Stomach (tissue), 4 donors: ENCODE measurements around the gene CTAG1B.

Source experiments
- EP300 ChIP-seq: sonication (generic); formaldehyde crosslinking; IDR thresholded peaks from one replicate; pipeline ENCODE4 v1.6.1; 2017; ENCODE audit warnings: antibody characterized with exemption
- POLR2A ChIP-seq, 4 donors: fragments of 450-650 bp; IDR thresholded peaks; one replicate each; pipeline ENCODE4 v1.6.1; 2016; ENCODE audit warnings: antibody characterized with exemption in 4 of 4, control low read depth in 2 of 4, mild to moderate bottlenecking in 1 of 4, moderate library complexity in 1 of 4
- TF ChIP-seq, protein P1 (sequence below), 7 experiments: fragments of 450-650 bp in 4 of 7; fragments of 200-600 bp in 3 of 7; sonication (generic) in 3 of 7; IDR thresholded peaks; one replicate each; pipeline ENCODE4 v1.5.1; 2016 to 2019; ENCODE audit warnings: antibody characterized with exemption in 7 of 7, control low read depth in 2 of 7, mild to moderate bottlenecking in 1 of 7

DNA sequence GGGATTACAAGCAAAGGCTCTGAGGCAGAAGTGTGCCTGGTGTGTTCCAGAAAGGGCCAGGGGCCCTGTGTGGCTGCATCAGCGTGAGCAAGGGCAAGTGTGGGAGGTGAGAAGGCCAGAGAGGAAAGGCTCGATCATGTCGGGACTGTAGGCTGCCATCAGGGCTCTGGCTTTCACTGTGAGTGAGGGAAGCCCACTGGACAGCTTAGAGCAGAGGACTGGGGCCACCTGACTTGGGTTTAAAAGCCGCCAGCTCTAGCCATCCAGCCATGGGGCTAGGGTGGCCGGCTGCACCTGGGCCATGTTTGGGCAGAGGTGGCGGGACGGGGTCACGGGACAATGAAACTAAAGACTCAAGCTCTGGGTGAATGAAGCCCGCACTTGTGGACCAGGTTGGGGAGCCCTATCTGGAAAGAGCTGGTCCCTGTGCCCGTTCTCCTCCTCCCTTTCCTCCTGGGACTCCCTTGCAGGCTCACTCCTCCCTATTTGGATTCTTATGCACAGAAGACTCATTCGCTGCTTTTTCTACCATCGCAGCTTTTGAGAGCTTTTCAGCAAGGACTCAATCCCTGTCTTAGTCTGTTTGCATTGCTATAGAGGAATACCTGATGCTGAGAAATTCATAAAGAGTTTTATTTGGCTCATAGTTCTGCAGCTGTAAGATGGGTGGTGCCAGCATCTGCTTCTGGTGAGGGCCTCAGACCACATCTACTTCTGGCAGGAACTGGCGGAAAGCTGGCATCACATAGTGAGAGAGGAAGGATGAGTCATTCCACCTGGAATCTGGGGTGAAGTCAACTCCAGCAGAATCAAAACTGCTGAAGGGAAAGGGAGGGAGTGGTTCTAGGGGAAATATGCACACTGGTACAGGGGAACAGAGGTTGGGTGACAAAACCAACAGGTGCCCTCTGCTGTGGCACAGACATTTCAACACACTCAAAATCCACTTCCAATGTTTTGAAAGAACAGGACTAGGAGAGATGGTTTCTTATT lies 15.3 kb downstream of the CTAG1B start:
- TF ChIP-seq, protein P1, sequence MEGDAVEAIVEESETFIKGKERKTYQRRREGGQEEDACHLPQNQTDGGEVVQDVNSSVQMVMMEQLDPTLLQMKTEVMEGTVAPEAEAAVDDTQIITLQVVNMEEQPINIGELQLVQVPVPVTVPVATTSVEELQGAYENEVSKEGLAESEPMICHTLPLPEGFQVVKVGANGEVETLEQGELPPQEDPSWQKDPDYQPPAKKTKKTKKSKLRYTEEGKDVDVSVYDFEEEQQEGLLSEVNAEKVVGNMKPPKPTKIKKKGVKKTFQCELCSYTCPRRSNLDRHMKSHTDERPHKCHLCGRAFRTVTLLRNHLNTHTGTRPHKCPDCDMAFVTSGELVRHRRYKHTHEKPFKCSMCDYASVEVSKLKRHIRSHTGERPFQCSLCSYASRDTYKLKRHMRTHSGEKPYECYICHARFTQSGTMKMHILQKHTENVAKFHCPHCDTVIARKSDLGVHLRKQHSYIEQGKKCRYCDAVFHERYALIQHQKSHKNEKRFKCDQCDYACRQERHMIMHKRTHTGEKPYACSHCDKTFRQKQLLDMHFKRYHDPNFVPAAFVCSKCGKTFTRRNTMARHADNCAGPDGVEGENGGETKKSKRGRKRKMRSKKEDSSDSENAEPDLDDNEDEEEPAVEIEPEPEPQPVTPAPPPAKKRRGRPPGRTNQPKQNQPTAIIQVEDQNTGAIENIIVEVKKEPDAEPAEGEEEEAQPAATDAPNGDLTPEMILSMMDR (IDR thresholded peaks at IDR 0.05) = no peak
- TF ChIP-seq POLR2A (IDR thresholded peaks at IDR 0.05) (no peak), EP300 (no peak)
